ENCODE results near the gene CTDNEP1.

- no peak for TF ChIP-seq CTCF (IDR thresholded peaks at IDR 0.05; ENCODE audit: low read depth, low read length, missing input control)
- TF ChIP-seq, protein P1, sequence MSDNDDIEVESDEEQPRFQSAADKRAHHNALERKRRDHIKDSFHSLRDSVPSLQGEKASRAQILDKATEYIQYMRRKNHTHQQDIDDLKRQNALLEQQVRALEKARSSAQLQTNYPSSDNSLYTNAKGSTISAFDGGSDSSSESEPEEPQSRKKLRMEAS (IDR thresholded peaks at IDR 0.05) = no peak
- no peak for TF ChIP-seq JUND (IDR thresholded peaks at IDR 0.05)
- TF ChIP-seq YY1 (IDR thresholded peaks at IDR 0.05) = no peak
- TF ChIP-seq, protein P2, sequence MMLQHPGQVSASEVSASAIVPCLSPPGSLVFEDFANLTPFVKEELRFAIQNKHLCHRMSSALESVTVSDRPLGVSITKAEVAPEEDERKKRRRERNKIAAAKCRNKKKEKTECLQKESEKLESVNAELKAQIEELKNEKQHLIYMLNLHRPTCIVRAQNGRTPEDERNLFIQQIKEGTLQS (IDR thresholded peaks at IDR 0.05) = no peak
- TF ChIP-seq, protein P3, sequence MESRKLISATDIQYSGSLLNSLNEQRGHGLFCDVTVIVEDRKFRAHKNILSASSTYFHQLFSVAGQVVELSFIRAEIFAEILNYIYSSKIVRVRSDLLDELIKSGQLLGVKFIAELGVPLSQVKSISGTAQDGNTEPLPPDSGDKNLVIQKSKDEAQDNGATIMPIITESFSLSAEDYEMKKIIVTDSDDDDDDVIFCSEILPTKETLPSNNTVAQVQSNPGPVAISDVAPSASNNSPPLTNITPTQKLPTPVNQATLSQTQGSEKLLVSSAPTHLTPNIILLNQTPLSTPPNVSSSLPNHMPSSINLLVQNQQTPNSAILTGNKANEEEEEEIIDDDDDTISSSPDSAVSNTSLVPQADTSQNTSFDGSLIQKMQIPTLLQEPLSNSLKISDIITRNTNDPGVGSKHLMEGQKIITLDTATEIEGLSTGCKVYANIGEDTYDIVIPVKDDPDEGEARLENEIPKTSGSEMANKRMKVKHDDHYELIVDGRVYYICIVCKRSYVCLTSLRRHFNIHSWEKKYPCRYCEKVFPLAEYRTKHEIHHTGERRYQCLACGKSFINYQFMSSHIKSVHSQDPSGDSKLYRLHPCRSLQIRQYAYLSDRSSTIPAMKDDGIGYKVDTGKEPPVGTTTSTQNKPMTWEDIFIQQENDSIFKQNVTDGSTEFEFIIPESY (IDR thresholded peaks at IDR 0.05) = no peak
These were observed 32.8 kb downstream of the CTDNEP1 start for GRCh38 chr17:7218758-7219157.
